BE2C (cell line): ENCODE measurements around the gene SERGEF.
"Not testable (repeated sequence)": the region's sequence is repeated elsewhere in the genome, so short reads cannot be mapped to it uniquely, and the experiment has no call there.

Source experiments
- DNase-seq: peaks from one replicate; pipeline ENCODE4 v3.0.0-alpha.2; 2020
- H3K27me3 ChIP-seq: fragments of 250-450 bp; sonication (Bioruptor Pico); 2 replicates; pipeline ENCODE4 v1.5.1; 2020; ENCODE audit warnings: mild to moderate bottlenecking
- H3K36me3 ChIP-seq: fragments of 250-450 bp; sonication (Bioruptor Pico); 2 replicates; pipeline ENCODE4 v1.5.1; 2020; ENCODE audit warnings: mild to moderate bottlenecking
- H3K4me1 ChIP-seq: fragments of 250-450 bp; sonication (Bioruptor Pico); 2 replicates; pipeline ENCODE4 v1.5.1; 2020
- H3K4me3 ChIP-seq: 2 replicates; pipeline ENCODE4 v1.5.1; 2011; ENCODE audit warnings: low read depth, low read length
- H3K9me3 ChIP-seq: fragments of 250-450 bp; sonication (Bioruptor Pico); 2 replicates; pipeline ENCODE4 v1.5.1; 2020
- TF ChIP-seq, protein P1 (sequence below): IDR thresholded peaks from 2 replicates; pipeline ENCODE4 v1.5.1; 2012; ENCODE audit warnings: mild to moderate bottlenecking, low read depth, low read length

The SERGEF gene

DNA sequence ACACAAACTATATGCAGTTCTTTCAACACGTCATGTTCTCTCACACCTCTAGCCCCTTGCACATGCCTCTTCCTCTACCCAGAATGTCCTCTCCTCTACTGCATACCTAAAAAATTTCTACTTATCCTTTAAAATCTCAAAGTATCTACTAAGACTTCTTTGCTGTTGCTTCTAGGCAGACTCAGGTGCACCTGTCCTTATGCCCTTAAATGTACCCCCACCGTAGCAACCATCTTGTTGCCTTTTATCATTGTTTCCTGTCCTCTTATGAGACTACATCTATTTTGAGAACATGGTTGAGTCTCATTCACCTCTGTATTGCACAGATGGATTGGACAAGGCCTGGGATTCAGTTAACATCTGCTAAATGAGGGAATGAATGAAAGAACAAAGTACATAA is 134.1 kb downstream of the SERGEF start:
- Histone ChIP-seq H3K27me3 (no peaks in the 10 kb centered on the region), H3K4me3 (no peak overlapping the region), H3K9me3 (no peaks in the 10 kb centered on the region), H3K36me3 (no peaks in the 10 kb centered on the region), H3K4me1 (no peaks in the 10 kb centered on the region)
- no peak for DNase-seq
- TF ChIP-seq, protein P1, sequence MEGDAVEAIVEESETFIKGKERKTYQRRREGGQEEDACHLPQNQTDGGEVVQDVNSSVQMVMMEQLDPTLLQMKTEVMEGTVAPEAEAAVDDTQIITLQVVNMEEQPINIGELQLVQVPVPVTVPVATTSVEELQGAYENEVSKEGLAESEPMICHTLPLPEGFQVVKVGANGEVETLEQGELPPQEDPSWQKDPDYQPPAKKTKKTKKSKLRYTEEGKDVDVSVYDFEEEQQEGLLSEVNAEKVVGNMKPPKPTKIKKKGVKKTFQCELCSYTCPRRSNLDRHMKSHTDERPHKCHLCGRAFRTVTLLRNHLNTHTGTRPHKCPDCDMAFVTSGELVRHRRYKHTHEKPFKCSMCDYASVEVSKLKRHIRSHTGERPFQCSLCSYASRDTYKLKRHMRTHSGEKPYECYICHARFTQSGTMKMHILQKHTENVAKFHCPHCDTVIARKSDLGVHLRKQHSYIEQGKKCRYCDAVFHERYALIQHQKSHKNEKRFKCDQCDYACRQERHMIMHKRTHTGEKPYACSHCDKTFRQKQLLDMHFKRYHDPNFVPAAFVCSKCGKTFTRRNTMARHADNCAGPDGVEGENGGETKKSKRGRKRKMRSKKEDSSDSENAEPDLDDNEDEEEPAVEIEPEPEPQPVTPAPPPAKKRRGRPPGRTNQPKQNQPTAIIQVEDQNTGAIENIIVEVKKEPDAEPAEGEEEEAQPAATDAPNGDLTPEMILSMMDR = no peak

DNA sequence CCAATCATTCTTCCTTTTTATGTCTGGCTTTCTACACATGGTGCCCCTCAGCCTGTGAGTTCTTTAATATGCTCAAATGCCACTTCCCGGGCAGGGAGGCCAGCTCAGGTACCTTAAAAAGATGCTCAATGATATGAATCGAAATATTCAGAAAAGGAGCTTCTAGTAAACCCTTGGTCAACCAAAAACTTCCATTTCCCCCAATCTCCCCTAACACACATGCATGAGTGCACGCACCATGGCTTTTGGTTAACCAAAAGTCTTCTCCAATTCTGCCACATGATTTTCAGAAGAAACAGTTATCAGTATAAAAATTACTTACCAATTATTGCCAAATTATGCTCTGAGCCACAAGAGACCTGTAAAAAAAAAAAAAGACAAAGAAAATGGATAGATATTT is 135.0 kb downstream of the SERGEF start:
- Histone ChIP-seq H3K36me3 (no peaks in the 10 kb centered on the region), H3K27me3 (no peaks in the 10 kb centered on the region), H3K9me3 (no peaks in the 10 kb centered on the region), H3K4me1 (no peaks in the 10 kb centered on the region), H3K4me3 (no peak overlapping the region)
- TF ChIP-seq, protein P1 = no peak
- DNase-seq = no peak

- Histone ChIP-seq H3K9me3 (no peaks in the 10 kb centered on the region), H3K4me3 (no peak overlapping the region), H3K4me1 (no peaks in the 10 kb centered on the region), H3K36me3 (no peaks in the 10 kb centered on the region), H3K27me3 (no peaks in the 10 kb centered on the region)
- DNase-seq = no peak
- TF ChIP-seq, protein P1 = no peak
Measured at GRCh38 chr11:17876827-17877226, 136.0 kb downstream of the SERGEF start.

DNA sequence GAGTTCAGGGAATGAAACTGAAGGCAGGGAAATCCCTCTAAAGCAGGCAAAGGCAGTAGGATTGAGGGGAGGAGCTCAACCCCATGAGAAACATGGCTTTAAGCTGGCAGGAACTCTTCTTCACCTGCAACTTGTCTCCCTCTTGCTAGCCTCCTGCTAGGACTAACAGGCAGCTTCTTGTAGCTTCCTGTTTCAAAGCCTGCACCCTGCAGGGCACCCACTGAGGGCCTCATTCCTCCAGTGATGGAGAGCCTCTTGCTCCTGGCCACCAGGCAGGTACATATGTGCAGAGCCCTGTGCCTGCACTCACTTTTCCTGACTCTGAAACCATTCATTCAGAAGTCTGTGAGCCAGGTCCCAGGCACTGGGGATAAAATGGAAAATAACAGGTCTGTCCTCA is 137.0 kb downstream of the SERGEF start:
- TF ChIP-seq, protein P1 = no peak
- Histone ChIP-seq H3K27me3 (no peaks in the 10 kb centered on the region), H3K4me1 (no peaks in the 10 kb centered on the region), H3K9me3 (no peaks in the 10 kb centered on the region), H3K4me3 (no peak overlapping the region), H3K36me3 (no peaks in the 10 kb centered on the region)
- no peak for DNase-seq

GRCh38 chr11:17873586-17873985 is 139.3 kb downstream of the SERGEF start:
- Histone ChIP-seq H3K9me3 (no peaks in the 10 kb centered on the region), H3K36me3 (no peaks in the 10 kb centered on the region), H3K4me1 (no peaks in the 10 kb centered on the region), H3K27me3 (no peaks in the 10 kb centered on the region), H3K4me3 (no peak overlapping the region)
- TF ChIP-seq, protein P1 = no peak
- DNase-seq = no peak

GRCh38 chr11:17868398-17868797 is 144.4 kb downstream of the SERGEF start:
- H3K4me1 ChIP-seq, DNase-seq, H3K27me3 ChIP-seq, H3K36me3 ChIP-seq, H3K9me3 ChIP-seq, H3K4me3 ChIP-seq: not testable (repeated sequence)

GRCh38 chr11:17867341-17867740 is 145.5 kb downstream of the SERGEF start:
- H3K27me3 ChIP-seq = no peaks in the 10 kb centered on the region
- no peaks in the 10 kb centered on the region for H3K36me3 ChIP-seq
- H3K9me3 ChIP-seq = no peaks in the 10 kb centered on the region
- TF ChIP-seq, protein P1 = no peak
- no peaks in the 10 kb centered on the region for H3K4me1 ChIP-seq
- no peak for DNase-seq
- no peak overlapping the region for H3K4me3 ChIP-seq
